SKM-1 (cell line): ENCODE results near the gene ACTRT2.

Source experiments
- DNase-seq: peaks from one replicate; lab custom pipeline; 2025; ENCODE audit not compliant: unreplicated experiment; lab: John Stamatoyannopoulos, UW

Gene ACTRT2

GRCh38 chr1:3021233-3021671, at the start of gene ACTRT2:
Gene ACTRT2 (plus strand): TSS chr1:3021467. CDS start chr1:3021687, 220 bp downstream.
- DNase-seq: no peak

- no peak for DNase-seq
Measured at GRCh38 chr1:2971609-2972008, 49.7 kb upstream of the ACTRT2 start.

- no peak for DNase-seq
Measured at GRCh38 chr1:2972011-2972878, 49.0 kb upstream of the ACTRT2 start.

DNA sequence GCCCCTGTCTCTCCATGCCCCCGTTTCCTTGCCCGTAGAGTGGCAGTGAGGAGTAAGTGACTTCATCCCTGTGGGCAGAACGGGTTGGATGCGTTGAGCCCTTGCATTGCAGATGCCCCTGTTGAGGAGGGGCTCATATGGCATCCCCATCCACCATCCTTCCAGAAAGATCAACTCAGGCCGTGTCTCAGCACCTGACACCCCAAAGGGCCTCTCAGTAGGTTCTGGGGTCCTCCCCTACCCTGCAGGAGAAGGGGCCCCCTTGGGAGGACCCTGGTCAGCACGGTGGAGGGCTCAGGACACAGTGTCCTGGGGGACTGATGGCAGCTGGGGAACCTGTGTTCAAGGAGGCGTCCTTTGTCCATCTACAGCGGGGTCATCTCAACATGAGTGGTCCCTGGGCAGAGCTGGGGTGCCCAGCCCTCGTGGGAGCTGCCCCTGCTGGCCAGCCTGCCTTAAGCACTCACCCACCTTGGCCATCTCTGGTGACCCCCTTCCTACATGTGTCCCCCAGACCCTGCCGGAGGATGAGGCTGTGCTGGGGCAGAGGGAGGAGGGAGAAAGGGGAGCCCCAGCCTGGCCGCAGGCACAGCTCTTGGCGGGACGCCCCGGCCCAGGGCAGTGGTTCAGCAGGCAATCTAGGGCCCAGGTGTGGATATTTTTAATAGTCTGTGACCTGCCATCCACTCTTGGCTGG, 48.2 kb upstream of the ACTRT2 start:
- DNase-seq: no peak

DNA sequence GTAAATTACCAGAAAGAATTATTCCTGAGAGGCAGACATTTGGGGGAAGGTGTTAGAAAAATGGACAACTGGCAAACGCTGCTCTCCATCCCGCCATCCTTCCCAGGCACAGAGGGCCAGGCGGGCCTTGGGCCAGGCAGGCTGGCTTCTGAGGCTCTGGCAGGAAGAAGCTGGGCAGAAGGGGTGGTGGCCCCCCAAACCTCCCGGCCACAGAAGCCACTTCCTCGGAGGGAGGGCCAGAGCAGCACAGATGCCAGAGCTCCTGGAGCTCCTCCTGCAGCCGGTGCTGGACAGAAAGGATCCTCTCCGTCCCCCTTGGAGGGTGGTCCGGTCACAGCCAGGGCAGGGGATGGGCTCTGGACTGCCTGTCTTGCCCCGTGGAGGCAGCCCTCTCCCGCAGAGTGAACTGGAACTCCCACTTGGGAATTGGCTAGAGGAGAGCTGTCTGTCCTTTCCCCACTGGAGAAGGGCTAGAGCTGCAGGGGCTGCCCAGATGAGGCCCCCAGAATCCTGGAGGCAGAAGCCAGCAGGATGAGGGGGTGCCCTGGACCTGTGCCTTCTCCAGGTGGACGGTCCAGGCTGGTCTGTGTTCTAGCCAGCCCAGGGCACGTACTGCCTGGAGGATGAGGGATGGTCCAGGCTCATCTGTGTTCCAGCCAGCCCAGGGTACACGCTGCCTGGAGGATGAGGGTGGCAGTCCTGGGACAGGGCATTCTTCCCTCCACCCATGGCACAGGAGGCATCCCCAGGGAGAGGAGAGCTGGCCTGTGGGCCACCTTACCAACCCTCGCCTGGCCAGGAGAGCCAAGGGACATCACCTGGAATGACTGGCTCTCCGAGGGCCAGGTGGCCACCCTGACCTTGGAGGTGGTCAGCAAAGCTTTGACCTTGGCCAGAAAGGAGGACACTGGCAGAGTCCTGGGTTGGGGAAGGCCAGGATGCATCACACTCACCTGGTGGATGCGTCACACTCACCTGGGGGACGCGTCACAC, 47.4 kb upstream of the ACTRT2 start:
- no peak for DNase-seq

- no peak for DNase-seq
Measured at GRCh38 chr1:2974701-2975301, 46.5 kb upstream of the ACTRT2 start.

DNA sequence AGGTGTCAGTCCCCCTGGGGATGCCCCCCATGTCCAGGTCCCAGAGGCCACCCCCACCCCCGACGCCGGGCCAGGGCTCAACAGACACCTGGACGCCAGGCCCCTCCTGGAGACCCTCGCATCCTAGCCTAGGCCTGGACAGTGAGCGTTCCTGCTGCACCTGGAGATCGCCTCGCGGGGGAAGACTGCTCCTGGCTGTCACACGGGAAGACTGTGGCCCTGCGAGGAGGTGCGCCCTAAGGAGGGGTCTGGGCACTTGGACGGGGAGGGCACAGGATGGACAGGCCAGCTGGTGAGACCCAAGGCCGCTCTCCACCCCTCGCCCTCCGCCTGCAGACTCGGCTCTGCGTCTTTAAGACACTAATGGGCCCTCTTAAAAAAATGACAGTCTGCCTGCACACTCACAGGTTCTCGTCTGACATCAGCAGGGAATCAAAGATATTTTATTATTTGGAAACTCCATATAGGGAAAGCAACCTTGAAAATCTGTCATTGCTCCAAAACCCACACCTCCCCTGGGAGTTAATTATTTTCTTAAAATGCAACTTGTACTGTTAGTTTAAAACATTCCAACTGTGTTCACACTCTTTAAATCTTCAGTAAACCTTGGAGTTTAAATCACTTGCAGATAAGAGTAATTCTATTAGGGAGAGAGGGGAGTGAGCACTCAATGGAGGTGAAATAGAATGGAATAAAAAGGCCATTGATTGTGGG, 45.6 kb upstream of the ACTRT2 start:
- DNase-seq: no peak

GRCh38 chr1:2976180-2976562, 45.1 kb upstream of the ACTRT2 start:
- no peak for DNase-seq

DNA sequence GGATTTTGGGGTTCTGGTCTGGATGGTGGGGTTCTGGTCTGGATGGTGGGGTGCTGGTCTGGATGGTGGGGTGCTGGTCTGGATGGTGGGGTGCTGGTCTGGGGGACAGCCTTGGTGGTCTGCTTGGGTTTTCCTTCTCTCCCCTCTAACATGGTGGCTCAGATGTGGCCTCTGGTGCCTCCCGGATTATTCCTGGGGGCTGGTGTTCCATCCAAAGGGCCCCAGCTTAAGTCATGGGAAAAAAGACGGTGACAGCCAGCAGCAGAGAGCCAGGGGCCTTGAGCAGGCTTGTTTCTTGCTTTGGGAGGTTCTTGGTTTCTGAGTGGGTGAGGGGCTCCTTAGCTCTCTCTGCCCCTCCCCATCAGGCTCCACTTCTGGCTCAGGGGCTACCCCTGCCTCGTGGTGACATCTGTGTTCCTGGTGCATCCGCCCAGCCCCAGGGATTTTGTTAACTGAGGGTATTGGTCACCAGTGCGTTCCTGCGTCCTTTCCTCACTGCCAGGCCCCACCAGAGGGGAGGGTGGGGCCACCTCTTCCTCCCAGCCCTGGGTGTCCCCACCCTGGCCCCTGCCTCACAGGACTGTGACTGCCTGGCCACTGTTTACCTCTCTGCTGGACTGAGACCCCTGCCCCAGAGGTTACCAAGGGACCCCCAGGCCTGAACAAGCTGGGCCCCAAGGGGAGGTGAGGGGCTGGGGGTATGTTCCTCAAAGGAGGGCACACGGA, 43.2 kb upstream of the ACTRT2 start:
- DNase-seq: no peak

DNA sequence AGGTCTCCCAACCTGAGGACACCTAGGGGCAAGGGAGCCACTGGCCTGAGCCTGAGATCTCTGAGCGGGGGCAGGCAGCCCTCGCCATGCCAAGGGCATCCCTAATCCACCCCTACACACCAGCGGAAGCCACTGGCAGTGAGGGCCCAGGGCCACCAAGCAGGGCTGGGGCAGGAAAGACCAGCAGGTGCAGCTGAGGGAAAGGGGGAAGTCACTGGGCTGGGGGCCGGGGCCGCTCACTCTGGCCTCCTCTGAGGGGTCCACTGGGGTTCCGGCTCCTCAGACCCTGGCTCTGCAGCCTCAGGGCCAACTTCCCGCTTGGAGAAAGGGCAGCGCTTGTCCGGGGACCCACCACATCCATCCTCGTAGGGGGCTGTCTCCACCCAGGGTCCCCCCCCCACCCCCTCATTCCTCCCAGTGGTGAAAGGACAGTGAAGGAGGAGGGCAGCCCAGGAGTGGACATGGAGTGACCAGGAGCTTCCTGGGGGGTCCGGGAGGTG, 42.5 kb upstream of the ACTRT2 start:
- no peak for DNase-seq

- DNase-seq: no peak
Measured at GRCh38 chr1:2979191-2980072, 41.8 kb upstream of the ACTRT2 start.

- no peak for DNase-seq
Measured at GRCh38 chr1:2980073-2980791, 41.0 kb upstream of the ACTRT2 start.

DNA sequence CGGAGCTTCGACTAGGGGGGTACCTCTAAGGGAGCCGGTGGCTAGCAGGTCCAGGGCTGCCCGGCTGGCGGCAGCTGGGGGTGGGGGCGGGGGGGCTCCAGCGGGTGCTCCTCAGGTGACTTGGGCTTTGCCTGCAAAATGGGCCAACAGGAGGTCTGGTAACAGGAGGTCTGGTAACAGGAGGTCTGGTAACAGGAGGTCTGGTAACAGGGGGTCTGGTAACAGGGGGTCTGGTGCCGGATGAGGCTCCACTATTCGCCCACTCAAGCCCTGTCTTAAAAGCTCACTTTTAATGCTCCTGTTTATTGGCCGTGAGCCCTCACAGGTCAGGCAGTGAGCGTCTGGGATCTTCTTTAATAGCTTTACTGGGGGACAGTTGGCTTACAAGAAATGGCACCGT, 40.4 kb upstream of the ACTRT2 start:
- no peak for DNase-seq

- no peak for DNase-seq
Measured at GRCh38 chr1:2981388-2981787, 39.9 kb upstream of the ACTRT2 start.

GRCh38 chr1:2981981-2982614, 39.2 kb upstream of the ACTRT2 start:
- no peak for DNase-seq

DNA sequence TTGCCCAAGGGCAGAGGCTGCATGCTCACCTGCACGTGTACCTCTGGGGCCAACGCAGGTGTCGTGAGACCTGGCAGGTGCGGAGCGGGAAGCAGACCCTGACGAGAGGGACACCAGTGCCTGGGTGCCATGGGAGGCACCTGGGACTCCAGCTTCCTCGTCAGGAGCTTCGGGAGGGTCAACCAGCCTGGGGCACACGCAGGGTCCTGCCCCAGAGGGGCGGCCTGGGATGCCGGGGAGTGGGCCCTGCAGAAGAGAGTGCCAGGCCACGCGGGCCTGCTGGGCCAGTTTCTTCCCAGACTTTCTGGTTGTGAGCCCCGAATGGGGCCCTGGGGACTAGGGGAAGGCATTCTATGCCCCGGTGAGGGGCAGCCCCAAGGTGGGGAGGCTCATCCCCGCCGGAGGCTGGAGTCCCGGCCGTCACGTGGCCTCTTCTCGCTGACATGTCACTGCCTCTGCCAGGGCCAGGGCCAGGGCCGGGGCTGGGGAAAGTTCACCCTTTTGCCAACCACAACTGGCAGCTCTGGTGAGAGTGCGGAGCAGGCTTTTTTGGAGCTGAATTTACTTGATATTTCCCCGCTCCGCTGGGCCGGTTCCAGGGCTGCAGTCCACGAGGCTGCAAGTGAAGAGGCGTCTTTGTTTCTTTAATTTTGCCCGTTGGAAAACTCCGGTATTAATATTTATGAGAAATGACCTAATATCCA, 38.5 kb upstream of the ACTRT2 start:
- DNase-seq: no peak

DNA sequence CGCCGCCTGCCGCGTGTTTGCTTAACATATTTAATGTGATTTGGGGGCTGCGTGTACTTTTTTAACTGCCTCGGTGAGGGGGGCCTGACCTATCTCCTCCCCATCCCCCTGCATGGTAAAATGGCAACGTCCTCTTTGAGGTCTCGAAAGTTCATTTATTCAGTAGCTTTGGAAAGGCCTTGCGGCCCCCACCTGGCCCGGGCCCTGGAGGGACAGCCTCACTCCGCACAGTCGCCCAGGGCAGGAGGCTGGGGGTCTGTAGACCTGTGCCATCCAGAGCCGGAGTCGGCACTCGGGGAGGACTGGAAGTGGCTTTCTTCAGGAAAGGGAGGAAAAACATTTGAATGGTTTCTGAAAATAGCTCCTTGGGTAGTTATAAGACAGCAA, 38.0 kb upstream of the ACTRT2 start:
- no peak for DNase-seq
